Dedifferentiated amniotic fluid mesenchymal stem cell (primary cell): ENCODE measurements around the gene GPR152.
"Not testable (repeated sequence)": the region's sequence is repeated elsewhere in the genome, so short reads cannot be mapped to it uniquely, and the experiment has no call there.

ENCODE experiments used
- DNase-seq: peaks from one replicate; pipeline ENCODE4 v3.0.0-alpha.2; 2016; ENCODE audit errors: extremely low spot score

The GPR152 gene

GRCh38 chr11:67466367-67466766 is 13.8 kb upstream of the GPR152 start:
- DNase-seq, result no peak

DNA sequence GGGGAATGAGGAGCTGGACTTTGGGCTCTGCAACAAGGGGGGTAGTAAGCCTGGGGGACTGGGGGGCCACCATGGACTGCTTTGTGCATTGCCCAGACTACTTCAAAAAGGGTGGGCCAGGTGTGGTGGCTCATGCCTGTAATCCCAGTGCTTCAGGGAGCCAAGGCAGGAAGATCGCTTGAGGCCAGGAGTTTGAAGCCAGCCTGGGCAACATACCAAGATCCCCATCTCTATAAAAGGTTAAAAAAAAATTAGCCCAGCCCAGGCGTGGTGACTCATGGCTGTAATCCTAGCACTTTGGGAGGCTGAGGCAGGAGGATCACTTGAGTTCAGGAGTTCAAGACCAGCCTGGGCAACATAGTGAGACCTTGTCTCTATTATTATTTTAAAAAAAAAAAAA is 13.0 kb upstream of the GPR152 start:
- not testable (repeated sequence) for DNase-seq

GRCh38 chr11:67465189-67465510 is 12.6 kb upstream of the GPR152 start:
- no peak for DNase-seq

DNA sequence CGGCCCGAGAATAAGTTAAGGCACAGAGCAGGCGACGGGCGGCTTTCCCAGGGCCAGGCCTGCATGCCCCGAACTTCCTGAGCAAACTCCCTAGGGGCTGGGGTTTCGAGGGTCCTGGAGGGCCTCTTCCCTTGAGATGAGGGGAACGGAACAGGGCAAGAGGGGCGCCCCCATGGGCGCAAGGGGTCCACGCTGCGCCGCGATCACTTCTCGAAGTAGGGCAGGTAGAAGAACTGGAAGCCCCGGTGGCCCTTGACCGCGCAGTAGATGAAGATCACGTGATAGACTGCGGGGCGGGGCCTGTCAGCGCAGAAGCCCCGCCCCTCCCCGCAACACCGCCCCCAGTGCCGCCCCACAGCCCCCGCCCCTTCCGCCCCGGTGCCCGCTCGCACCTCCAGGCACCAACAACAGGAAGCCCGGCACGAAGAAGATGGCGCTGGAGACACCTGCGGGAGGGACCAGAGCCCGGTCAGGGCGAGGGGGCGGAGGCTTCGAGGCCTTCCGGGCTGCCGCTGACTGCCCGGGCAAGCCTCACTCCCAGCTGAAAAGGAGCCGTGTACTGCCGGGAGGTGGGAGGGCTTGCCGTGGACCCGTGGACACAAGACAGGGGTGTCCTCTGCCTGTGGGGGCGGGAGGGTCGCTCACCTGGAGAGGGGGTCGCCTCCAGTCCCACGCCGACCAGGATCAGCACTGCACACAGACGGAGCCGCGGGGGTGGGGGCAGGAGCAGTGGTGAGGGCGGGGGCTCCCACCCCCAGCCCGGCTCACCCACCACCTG is 12.1 kb upstream of the GPR152 start:
- DNase-seq, result no peak

- no peak for DNase-seq
Measured at GRCh38 chr11:67463680-67464410, 11.3 kb upstream of the GPR152 start.

DNA sequence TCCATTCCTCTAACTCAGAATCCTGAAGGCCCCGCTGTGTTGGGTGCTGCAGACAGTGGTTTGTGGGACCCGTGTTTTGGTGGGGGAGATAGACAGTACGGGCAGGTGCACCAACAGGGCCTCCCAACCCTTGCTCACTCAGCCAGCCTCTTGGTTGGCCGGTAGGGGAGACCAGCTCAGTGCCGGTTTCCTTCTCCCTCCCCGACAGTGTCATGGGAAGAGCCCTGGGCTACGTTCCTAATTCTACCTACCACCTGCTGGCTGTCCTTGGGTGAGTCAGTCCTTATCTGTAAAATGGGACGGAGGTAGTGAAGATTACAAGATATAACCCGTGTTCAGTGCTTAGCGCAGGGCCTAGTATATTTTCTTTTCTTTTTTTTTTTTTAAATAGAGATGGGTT is 10.7 kb upstream of the GPR152 start:
- DNase-seq, result no peak

DNA sequence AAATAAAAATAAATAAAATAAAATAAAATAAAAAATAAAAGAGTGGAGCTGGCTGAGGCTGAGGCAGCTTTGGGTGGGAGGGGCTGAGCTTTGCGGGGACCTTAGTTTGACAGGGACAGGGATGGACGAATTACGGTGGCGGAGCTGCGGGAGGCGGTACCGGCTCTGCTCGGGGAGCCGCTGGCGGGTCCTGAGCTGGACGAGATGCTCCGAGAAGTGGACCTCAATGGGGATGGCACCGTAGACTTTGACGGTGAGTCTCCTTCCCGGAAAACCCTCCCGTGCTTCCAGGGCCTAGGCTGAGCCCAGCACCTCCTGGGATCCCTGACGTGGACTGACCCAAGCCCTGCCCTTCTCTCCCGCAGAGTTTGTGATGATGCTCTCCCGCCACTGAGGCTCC is 5.7 kb upstream of the GPR152 start:
- DNase-seq, result no peak

DNA sequence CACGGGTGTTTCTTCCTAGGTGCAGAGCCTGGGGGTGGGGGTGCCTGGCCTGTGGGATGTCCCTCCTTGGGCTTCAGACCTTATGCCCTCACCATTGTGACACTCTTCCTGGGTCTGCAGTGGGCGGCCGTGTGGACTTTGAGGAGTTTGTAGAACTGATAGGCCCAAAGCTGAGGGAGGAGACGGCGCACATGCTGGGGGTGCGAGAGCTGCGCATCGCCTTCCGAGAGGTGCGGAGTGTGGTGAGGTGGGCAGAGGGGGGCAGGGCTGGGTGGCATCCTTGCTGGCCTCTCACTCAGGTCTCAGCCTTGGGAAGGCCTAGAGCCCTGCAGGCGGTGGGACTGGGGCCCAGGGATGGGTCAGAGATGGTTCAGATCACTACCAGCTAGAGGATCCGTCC is 4.9 kb upstream of the GPR152 start:
- DNase-seq, result no peak

- DNase-seq, result no peak
Measured at GRCh38 chr11:67456068-67456705, 3.7 kb upstream of the GPR152 start.

GRCh38 chr11:67455054-67455453 is 2.5 kb upstream of the GPR152 start, which contains the start of gene CABP4:
CABP4 (plus strand) TSS chr11:67455354; CDS start chr11:67455424, 70 bp downstream.
- no peak for DNase-seq

DNA sequence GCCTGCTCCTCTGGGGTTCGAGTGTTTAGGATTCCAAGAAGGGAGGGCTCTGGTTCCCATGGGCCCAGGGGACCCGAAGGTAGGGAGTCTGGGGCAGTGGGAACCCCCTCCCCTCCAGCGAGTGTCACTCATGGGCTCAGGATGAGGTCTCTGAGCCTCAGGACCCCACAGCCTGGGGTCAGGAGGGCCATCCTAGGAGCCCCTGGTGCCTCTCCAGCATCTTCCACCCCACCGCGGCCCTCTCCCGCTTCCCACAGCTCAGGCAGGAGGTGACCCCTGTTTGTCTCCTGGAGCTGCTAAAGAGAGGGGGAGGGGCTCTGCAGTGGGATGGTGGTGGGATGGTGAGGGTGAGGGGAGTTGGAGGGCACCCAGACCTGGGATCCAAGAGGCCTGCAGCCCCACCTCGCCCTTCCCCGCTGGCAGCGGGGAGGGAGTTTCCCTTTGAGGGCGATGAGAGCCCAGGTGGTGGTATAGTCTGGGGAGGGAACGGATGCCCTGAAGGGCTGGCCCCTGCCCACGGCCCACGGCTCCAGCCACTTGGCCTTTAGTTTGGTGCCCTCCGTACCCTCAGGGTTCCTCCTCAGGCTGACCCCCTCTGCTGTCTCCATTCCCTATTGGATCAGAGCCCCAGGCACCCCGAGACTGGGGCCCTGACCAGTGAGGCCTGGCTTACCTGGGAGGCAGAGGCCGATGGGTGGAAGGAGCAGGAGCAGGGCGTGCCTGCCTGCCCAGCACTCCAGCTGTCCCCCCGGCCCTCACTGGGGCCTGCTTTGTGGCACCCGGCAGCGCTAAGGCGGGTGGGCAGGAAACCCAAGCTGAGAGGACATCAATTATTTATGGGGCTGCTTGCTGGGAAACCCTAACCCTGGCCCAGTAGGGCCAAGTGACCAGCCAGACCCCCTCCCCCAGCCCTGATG is 1.5 kb upstream of the GPR152 start:
- DNase-seq, result no peak

- no peak for DNase-seq
Measured at GRCh38 chr11:67451658-67451976, 912 bp downstream of the GPR152 start.

GRCh38 chr11:67450796-67451657 is 1.5 kb downstream of the GPR152 start:
- no peak for DNase-seq

DNA sequence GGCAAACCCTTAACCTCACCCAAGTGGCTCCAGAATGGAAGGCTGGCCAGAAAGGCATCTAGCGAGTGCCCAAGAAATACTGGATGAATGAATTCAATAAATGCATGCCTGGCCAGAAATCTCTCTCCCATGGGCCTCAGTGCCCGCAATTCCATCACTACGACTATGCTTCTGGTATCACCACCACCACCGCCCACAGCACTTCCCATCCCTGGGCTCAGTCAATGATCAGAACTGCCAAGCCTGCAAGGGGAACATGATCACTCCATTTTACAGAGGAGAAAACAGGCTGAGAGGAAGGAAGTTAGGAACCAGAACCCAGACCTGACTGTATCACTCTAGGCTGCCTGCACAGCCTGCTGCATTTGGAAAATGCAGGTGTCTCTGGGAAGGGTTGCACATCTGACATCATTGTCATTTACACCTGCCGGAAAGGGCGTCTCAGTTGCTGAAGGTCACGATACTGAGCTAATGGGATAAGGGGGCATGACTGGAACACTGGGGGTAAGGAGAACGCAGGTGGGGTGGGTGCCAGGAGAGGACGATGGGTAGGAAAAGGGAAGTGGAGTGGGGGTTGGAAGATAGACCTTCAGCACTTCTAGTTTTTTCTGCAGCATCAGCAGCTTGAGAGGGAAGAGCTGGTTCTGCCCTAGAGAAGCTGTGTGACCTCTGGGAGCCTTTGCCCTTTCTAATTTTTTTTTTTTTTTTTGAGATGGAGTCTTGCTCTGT is 3.2 kb downstream of the GPR152 start:
- DNase-seq, result no peak

- no peak for DNase-seq
Measured at GRCh38 chr11:67448220-67448609, 4.3 kb downstream of the GPR152 start.

DNA sequence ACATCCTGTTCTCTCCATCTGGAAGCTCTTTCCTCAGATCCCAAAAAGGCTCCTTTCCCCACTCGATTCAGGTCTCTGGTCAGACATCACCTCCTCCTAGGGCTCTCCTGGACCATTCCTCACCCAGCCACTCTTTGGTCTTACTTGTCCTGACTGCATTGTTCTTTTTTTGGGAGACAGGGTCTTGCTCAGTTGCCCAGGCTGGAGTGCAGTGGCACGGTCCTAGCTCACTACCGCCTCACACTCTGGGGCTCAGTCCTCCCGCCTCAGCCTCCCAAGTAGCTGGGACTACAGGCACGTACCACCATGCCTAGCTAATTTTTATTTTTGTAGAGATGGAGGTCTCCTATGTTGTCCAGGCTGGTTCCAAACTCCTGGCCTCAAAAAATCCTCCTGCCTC is 7.0 kb downstream of the GPR152 start:
- no peak for DNase-seq

GRCh38 chr11:67442504-67443404 is 9.8 kb downstream of the GPR152 start:
- DNase-seq, result no peak

- DNase-seq, result no peak
Measured at GRCh38 chr11:67441731-67442351, 10.7 kb downstream of the GPR152 start.

DNA sequence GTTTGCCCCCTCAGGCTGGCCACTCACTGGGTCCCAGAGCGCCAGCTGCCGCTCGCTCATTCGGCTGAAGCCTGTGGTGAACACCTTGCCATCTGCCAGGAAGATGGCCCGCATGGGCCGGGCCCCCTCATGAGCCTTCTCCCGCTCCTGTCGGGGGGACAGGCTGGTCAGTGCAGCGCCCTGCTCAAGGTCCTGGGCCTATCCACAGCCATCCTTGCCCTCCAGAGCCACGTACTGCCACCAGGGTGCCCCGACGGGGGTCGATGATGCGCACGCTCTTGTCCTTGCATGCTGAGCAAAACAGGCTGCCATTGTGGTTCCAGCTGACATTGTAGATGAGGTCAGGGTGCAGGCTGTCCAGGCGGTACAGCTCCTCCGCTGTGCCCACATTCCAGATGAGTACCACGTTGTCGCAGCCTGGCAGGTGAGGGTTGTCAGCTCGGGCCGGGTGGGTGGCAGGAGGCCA is 11.4 kb downstream of the GPR152 start:
- no peak for DNase-seq
